ENCODE data around the gene TBCB. TPM values are rescaled to one million over a fixed set of nuclear protein-coding genes. Genes with fewer than 3 reads are reported as not detected.

TBCB gene
- total RNA-seq, 4 donors from 2014 or later: 97.9 to 157 (median 117) TPM

GRCh38 chr19:36084231-36085009, 30.8 kb upstream of the TBCB start:
- no peak for DNase-seq

GRCh38 chr19:36086326-36086725, 28.9 kb upstream of the TBCB start:
- no peaks in the 10 kb centered on the region for H3K36me3 ChIP-seq
- H3K4me3 ChIP-seq: no peak overlapping the region
- no peak overlapping the region for H3K27ac ChIP-seq
- H3K4me1 ChIP-seq: peaks cover 0 to 12% (median 3%) of the 10 kb centered on the region in 3 donors
- no peaks in the 10 kb centered on the region for H3K9me3 ChIP-seq
- DNase-seq: no peak
- H3K27me3 ChIP-seq: no peaks in the 10 kb centered on the region
- intact Hi-C loops (cut with DNase I): no loop called here
- WGBS, 2 donors: 93 to 98% methylated on average over 2 to 7 of the region's 9 CpGs
- TF ChIP-seq POLR2A (IDR thresholded peaks at IDR 0.05): no peak
- TF ChIP-seq CTCF (IDR thresholded peaks at IDR 0.05): no peak

More at GRCh38 chr19:36084231-36085009, 30.8 kb upstream of the TBCB start:
- Histone ChIP-seq H3K27ac (no peak overlapping the region), H3K36me3 (no peaks in the 10 kb centered on the region), H3K4me1 (peaks cover 0 to 10% (median 3%) of the 10 kb centered on the region in 3 donors), H3K9me3 (no peaks in the 10 kb centered on the region), H3K27me3 (no peaks in the 10 kb centered on the region), H3K4me3 (no peak overlapping the region)
- WGBS, 2 donors: 90 to 100% methylated on average over 3 to 8 of the region's 12 CpGs
- intact Hi-C loops (cut with DNase I): no loop called here
- TF ChIP-seq POLR2A (IDR thresholded peaks at IDR 0.05): no peak
- TF ChIP-seq CTCF (IDR thresholded peaks at IDR 0.05): no peak

- no peak overlapping the region for H3K4me3 ChIP-seq
- H3K27ac ChIP-seq: no peak overlapping the region
- H3K4me1 ChIP-seq: peaks cover 0 to 12% (median 0%) of the 10 kb centered on the region in 3 donors
- DNase-seq: no peak
- no peaks in the 10 kb centered on the region for H3K36me3 ChIP-seq
- intact Hi-C loops (cut with DNase I): no loop called here
- no peaks in the 10 kb centered on the region for H3K27me3 ChIP-seq
- WGBS, 2 donors: 92 to 96% methylated on average over 3 to 4 of the region's 5 CpGs
- H3K9me3 ChIP-seq: no peaks in the 10 kb centered on the region
- TF ChIP-seq CTCF (IDR thresholded peaks at IDR 0.05): no peak
- no peak for TF ChIP-seq POLR2A (IDR thresholded peaks at IDR 0.05)
Measured at GRCh38 chr19:36089847-36090246, 25.4 kb upstream of the TBCB start.

GRCh38 chr19:36090910-36091695, 24.2 kb upstream of the TBCB start:
- Histone ChIP-seq H3K27ac (peak overlapping the region in 1 of 4 donors; percentile 52), H3K36me3 (no peaks in the 10 kb centered on the region), H3K4me3 (no peak overlapping the region), H3K4me1 (peaks cover 0 to 12% (median 0%) of the 10 kb centered on the region in 3 donors), H3K27me3 (no peaks in the 10 kb centered on the region), H3K9me3 (no peaks in the 10 kb centered on the region)
- intact Hi-C loops (cut with DNase I): no loop called here
- 38 to 72% methylated on average over 4 to 7 of the region's 13 CpGs for WGBS, 2 donors
- DNase-seq: no peak
- TF ChIP-seq POLR2A (IDR thresholded peaks at IDR 0.05) (no peak), CTCF (IDR thresholded peaks at IDR 0.05) (no peak)

GRCh38 chr19:36092566-36092965, 22.7 kb upstream of the TBCB start:
- WGBS, 2 donors: 100% methylated on average over 4 of the region's 7 CpGs; no CpG with 5 or more reads in 1 of the 2 donors
- no peak for DNase-seq

More at GRCh38 chr19:36092566-36092965, 22.7 kb upstream of the TBCB start:
- H3K36me3 ChIP-seq: no peaks in the 10 kb centered on the region
- intact Hi-C loops (cut with DNase I): no loop called here
- H3K27ac ChIP-seq: no peak overlapping the region
- no peaks in the 10 kb centered on the region for H3K27me3 ChIP-seq
- peaks cover 0 to 12% (median 0%) of the 10 kb centered on the region in 3 donors for H3K4me1 ChIP-seq
- H3K9me3 ChIP-seq: no peaks in the 10 kb centered on the region
- H3K4me3 ChIP-seq: no peak overlapping the region
- no peak for TF ChIP-seq POLR2A (IDR thresholded peaks at IDR 0.05)
- TF ChIP-seq CTCF (IDR thresholded peaks at IDR 0.05): no peak
